HL-60/S4 (cell line): Measurements from ENCODE around the gene UPF3A.
"Not testable (repeated sequence)": the region's sequence is repeated elsewhere in the genome, so short reads cannot be mapped to it uniquely, and the experiment has no call there.

Experiments
- in situ Hi-C: fragments of 300-500 bp; cut with MboI; formaldehyde crosslinking; loops from 2 replicates; pipeline ENCODE4 v1.14.3; 2022; ENCODE audit warnings: low sequenced_read_pairs

The UPF3A gene

GRCh38 chr13:114261328-114261965, 20.0 kb upstream of the UPF3A start:
- in situ Hi-C loops: no loop called here

GRCh38 chr13:114263578-114263977, 17.8 kb upstream of the UPF3A start:
- in situ Hi-C loops: no loop called here

- in situ Hi-C loops: not testable (repeated sequence)
Observed at GRCh38 chr13:114264313-114264712, 17.1 kb upstream of the UPF3A start.

DNA sequence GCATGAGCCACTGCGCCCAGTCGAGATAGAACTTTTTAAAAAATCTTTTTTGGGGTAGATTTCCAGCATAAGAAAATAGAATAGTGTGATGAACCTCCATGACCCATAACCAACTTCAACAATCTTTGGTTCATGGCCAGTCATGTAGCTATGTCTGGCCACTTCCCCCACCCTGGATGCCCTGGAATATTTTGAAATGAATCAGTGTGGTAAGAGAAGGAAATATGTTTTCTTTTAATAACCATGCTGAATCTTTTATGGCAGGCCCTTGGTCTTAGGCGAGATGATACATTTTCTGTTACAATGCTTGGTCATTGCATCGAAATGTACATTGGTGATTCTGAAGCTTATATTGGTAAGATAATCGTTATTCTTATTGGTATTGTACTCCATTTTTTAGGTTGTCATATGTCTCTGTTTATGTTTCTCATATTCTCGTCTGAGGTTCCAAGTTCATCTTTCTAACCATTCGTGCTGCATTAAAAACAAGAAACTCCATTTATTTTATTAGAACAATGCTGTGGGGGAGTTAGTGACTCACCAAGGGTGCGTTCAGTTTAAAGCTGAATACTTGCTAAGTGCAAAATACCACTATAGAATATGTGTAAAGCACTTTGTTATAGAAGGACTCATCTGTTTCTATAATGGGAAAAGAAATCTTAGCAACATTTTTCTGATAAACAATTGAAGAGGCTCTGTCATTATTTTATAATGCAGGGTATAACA, 16.4 kb upstream of the UPF3A start:
- in situ Hi-C loops: no loop called here

DNA sequence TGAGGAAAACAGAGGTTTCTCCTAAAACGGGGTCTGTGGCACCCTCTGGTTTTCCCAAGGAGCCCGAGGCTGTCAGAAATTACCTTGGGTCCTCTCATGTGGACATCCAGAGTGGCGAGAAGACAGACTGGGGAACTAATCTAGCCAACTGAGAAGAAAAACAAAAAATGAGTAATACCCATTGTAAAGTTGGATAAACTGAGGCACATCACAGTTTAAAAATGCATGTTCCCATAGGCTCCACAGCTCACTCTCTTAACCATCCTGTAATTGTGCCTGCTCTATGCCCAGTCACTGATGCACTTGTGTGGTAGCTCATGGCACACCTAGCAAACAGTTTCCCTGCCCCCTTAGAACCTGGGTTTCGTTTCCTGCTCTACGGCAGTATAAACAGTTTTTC, 15.2 kb upstream of the UPF3A start:
- in situ Hi-C loops: no loop called here

DNA sequence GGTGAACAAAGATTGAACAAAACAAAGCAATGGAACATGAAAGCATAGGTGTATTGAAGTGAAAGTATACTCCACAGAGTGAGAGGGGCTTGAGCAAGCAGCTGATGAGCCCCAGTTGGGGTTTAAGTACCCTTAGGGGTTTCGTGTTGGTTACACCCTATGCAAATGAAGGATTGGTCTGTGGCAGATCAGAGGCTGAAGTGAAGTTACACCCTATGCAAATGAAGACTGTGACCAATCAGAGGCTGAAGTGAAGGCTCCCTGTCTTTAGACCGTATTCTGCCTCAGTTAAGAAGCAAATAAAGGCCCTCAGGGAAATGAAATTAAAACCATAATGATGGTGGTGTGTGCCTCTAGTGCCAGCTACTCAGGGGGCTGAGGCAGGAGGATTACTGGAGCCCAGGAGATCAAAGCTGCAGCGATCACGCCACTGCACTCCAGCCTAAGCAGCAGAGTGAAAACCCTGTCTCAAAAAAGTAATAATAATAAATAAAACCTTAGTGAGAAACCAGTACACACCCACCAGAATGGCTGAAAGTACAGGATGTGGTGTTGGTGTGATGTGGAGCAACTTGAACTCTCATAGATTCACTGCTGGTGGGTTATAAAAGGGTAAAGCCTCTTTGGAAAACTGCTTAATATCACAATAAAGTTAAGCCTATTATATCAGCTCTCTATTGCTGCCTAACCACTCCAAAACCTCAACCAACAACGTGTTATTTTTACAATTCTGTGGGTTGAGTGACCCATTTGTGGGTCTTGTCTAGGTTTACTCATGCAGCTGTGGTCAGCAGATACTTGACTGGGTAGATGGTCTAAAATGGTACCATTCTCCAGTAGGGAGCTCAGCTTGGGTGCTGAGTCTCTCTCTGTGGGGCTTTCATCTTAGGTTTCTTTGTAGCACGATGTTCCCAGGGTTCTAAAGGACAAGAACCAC, 12.8 kb upstream of the UPF3A start:
- in situ Hi-C loops: no loop called here

DNA sequence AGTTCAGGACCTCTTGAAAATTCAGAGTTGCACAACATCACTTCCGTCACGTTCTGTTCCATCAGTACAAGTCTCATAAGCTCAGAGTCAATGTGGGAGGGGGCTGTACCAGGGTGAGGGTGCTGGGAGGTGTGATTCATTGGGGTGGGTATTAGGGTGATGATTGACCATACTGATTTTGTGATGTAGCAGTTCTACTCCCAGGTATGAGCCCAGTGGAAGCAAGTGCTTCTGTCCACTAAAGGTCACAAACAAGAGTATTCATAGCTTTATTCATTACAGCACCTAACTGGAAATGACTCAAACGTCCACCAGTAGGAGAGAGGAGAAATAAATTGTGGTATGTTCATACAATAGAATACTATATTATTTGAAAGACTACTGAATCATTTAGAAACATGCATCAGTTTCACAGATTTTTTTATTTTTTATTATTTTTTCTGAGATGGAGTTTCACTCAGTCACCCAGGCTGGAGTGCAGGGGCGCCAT, 12.1 kb upstream of the UPF3A start:
- in situ Hi-C loops: no loop called here

- in situ Hi-C loops: no loop called here
Observed at GRCh38 chr13:114272977-114273376, 8.4 kb upstream of the UPF3A start.

- in situ Hi-C loops: no loop called here
Observed at GRCh38 chr13:114275304-114275703, 6.1 kb upstream of the UPF3A start.

DNA sequence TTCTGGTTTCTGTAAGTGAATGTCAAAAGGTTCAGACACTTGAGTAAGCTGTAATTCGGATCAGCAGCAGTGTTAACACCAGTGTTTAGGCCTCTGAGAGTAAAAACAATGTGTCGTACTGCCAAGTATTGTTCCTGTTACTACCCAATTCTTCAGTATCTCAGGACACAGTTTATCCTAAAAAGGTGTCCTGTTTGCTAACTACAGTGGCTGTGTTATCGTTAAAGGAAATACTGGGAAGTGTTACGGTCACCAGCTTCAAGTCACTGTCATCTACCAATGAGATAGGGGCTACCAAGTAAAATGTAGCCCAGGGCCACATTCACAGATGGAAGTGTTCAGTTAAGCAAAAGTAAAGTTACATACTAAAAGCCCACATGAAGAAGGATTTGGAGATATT, 2.3 kb upstream of the UPF3A start:
- in situ Hi-C loops: no loop called here

GRCh38 chr13:114279758-114280355, 1.5 kb upstream of the UPF3A start:
- in situ Hi-C loops: no loop called here

DNA sequence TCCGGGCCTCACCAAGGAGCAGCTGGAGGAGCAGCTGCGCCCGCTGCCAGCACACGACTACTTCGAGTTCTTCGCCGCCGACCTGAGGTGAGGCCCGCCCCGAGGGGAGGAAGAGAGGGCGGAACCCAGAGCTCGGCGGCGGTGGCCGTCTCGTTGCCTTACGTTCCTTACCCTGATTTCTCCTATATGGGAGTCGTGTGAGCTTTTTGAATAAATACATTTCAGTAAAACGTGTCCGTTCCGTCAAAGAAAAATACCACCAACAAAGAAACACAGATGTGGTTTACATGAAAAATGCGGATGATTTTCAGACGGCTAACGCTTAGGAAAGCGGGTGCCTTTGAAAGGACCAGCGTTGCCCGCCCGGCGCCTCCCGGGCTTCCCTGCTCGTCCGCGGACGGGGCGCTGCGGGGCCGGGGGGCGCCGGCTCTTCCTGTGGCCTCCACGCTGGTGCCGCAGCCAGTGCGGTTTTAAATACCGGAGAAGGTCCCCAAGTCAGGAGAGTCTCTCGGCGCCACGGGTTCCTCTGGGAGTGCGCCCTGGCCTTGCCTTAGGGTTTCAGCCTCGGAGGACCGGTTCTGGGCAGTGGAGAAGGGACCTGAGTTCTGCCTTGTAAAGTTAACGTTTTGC, 755 bp downstream of the UPF3A start:
- in situ Hi-C loops: no loop called here

DNA sequence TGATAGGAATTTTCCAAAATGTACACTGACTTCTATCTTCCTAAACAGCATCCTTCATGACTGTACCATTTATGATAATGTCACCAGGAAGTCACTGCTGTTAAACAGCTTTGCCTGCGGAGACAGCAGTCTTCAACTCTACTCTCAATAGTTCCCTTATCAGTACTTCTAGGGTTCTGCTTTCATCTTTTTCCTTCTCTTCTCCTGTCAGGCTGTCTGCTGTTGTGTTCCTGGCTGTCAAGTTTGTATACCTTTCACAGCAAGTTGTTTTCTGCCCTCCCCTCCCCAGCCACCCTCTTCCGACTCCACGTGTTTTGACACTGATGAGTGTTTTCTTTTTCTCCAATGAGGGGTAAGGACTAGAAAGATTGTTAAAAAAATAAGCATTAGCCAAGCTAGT, 2.2 kb downstream of the UPF3A start:
- in situ Hi-C loops: no loop called here

DNA sequence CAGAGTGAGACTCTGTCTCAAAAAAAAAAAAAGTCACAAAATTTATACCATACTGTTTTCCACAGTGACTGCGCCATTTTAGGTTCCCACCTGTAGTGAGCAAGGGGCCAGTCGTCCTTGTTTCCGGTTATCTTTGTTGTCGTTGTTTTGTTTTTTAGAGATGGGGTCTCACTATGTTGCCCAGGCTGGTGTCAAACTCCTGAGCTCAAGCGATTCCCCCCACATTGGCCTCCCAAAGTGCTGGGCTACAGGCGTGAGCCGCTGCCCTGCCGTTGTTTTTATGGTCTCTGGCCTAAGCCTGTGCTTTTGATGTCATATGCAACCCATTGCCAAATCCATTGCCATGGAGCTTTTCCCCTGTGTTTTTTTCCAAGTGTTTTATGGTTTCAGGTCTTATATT, 3.3 kb downstream of the UPF3A start:
- in situ Hi-C loops: no loop called here

DNA sequence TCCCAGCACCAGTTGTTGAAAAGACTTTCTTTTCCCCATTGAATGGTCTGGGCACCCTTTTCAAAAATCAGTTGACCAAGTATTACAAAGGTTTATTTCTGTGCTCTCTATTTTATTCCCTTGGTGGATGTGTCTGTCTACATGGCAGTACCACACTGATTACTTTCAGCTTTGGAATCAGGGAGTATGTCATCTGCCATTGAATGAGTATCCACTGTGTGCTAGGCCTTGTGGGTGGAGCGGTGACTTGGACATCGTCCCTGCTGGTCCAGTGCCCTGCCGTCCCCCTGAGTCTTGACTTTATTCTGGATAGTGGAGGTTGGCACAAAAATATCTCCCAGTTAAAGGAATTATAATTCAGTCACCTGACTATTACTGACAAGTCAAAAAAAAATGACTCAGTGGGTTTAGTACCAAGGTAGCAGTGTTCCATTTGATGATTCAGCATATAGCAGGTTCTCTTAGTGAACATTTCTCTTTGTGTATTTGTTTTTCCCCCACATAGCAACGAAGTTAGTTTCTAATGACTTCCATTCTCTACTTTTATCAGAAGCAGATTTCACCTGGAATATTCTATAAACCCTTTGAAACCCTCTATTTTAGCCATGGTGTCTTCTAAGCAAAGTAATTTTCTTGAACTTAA, 3.9 kb downstream of the UPF3A start:
- in situ Hi-C loops: no loop called here

GRCh38 chr13:114286808-114287207, 5.4 kb downstream of the UPF3A start:
- in situ Hi-C loops: no loop called here

DNA sequence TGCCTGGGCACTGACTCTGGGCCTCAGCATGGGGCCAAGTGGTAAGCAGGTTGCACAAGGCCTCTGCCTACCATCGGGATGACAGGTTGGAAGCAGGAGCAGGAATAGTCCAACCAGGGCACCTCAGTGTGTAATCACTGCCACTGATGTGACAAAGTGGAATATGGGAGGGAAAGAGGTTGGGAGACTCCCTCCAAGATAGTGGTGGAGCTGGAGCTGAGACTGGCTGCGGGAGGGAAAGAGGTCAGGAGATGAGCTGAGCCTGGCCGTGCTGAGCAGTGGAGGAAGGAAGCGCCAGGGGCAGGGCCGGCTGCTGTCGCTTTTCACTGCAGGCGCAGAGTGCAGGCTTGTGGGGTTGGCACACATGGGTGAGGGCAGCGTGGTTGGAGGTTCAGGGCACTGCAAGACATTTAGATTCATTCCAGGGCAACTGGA, 6.8 kb downstream of the UPF3A start:
- in situ Hi-C loops: no loop called here

DNA sequence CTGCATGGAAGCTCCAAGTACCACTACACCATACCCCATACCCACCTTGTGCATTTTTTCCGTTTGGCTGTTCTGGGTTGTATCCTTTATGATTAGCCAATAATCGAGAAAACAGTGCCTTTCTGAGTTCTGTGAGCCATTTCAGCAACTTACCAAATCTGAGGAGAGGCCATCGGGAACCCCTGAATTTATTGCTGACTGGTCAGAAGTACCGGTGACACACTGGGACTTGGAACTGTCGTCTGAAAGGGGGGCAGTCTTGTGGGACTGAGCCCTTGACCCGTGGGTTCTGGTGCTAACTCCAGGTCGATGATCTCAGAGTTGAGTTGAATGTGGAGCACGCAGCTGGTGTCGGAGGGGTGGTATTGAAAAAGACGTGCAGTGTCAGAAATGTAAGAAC, 15.0 kb downstream of the UPF3A start:
- in situ Hi-C loops: no loop called here

DNA sequence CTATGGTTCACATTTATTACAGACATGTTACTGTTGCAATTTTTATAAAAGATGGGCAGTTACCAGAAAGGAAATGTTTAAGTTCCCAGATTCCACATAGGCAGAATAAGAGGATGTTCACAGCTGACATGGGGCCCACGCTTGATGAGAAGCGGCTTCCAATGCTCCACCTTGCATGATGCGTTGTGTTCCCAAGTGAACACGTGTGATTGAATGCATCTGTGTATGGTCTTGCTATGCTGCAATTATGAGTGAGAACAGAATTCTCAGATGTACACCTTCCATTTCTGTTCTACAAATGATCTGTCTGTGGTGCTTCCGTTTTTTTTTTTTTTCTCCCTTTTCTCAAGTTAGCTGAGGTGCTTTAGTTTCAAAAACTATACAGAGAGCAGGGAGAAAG, 15.5 kb downstream of the UPF3A start:
- in situ Hi-C loops: no loop called here

- in situ Hi-C loops: no loop called here
Observed at GRCh38 chr13:114298866-114299265, 17.5 kb downstream of the UPF3A start.
